ENCODE results near the gene PDE6B.

PDE6B gene

DNA sequence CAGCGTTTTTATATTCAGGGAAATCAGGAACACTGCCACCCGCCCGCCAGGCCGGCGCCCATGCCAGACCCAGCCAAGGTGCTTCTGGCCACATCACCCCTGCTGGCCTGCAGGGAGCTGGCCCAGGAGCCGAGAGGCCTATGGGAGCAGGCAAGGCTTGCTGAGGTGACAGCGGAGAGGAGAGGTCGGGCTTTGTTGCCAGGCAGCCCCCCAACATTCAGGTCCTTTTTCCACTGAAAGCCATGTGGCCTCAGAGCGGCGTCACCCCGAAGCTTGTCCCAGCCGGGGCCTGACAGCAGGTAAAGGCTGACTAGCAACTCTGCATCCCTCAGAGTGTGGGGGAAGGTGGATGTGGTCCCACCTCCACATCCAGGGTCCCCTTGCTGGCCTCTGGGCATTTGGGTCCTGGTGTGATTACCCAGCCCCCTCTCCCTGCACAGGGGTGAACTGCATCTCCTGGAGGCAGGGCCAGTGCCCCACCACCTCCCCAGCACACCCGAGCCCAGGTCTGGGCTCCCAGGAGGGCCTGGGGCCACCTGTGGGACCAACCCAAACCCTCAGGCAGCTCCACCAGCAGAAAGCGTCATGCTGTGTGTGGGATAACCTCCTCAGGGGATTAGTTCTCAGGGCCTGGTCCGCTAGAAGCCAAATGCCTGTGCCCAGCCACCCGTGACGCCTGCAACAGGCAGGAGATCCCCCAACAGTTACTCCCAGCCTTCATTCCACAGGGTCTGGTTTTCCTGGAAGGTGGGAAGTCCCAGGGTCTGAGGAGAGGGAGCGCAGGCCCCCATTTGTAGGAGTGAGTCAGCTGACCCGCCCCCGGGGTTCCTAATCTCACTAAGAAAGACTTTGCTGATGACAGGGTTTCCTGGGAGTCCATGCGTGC is at the start of gene PDE6B:
Gene PDE6B, plus strand, starts transcription at position 869 of the 886 bp plus-strand sequence. CDS start 54 bp downstream, outside the sequence.
- TF ChIP-seq CTCF (conservative IDR thresholded peaks at IDR 0.05; ENCODE audit: low read depth): no peak
- no peak within 1 kb of the TSS for H3K27ac ChIP-seq
- ChIA-PET POLR2A (ENCODE audit: low non-redundant PET) (no interaction called here), CTCF (interaction anchor here (0.6 kb wide), 1 partner anchor 100 kb away, joined by 3 read pairs; no protein-coding TSS in a partner anchor)
- no peak for DNase-seq (ENCODE audit: low spot score)

DNA sequence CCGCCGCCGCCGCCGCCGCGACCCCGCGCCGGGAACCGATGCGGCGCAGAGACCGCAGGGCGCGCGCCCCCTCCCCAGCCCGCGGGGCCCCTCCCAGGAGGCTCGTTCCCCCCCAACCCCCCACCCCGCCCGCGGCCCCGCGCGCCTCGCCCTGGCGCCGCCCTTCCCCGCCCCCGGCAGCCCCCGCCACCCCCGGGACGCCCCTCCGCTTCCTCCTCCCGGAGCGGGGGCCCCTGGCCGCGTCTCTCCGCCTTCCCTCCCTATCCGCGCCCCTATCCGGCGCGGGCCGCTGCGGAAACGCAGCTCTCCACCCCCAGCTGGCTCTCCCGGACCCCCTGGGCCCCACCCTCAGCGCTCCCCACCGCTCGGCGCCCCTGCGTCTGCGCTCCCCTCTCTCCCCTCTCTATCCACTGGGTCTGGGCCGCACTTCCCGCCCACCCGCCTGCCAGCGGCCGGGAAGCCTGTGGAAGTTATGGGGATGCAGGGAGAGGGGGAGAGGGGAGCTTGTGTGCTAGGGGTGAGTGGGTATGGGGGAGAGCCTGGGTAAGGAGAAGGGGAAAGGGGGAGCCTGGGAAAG is 49.0 kb upstream of the PDE6B start, which contains the start of gene TMEM271:
Gene TMEM271, minus strand, starts transcription at position 51 of the 577 bp plus-strand sequence. CDS start 233 bp downstream, outside the sequence.
- TF ChIP-seq CTCF (conservative IDR thresholded peaks at IDR 0.05; ENCODE audit: low read depth): no peak
- H3K27ac ChIP-seq: no peak within 1 kb of the TSS
- ChIA-PET POLR2A (ENCODE audit: low non-redundant PET) (no interaction called here), CTCF (interaction anchor here (0.8 kb wide), 1 partner anchor 99 kb away, joined by 3 read pairs; no protein-coding TSS in a partner anchor)
- no peak for DNase-seq (ENCODE audit: low spot score)

- no peak for DNase-seq (ENCODE audit: low spot score)
- ChIA-PET POLR2A (ENCODE audit: low non-redundant PET) (no interaction called here), CTCF (interaction anchor here (0.8 kb wide), 1 partner anchor 98 kb away, joined by 3 read pairs; no protein-coding TSS in a partner anchor)
- TF ChIP-seq CTCF (conservative IDR thresholded peaks at IDR 0.05; ENCODE audit: low read depth): no peak
- no peak overlapping the region for H3K27ac ChIP-seq
Measured at GRCh38 chr4:576991-577498, 48.3 kb upstream of the PDE6B start.

- ChIA-PET POLR2A (ENCODE audit: low non-redundant PET) (no interaction called here), CTCF (no interaction called here)
- H3K27ac ChIP-seq: no peak overlapping the region
- peak; percentile 37 for DNase-seq (ENCODE audit: low spot score)
- TF ChIP-seq CTCF (conservative IDR thresholded peaks at IDR 0.05; ENCODE audit: low read depth): no peak
Measured at GRCh38 chr4:577499-578450, 47.6 kb upstream of the PDE6B start.

DNA sequence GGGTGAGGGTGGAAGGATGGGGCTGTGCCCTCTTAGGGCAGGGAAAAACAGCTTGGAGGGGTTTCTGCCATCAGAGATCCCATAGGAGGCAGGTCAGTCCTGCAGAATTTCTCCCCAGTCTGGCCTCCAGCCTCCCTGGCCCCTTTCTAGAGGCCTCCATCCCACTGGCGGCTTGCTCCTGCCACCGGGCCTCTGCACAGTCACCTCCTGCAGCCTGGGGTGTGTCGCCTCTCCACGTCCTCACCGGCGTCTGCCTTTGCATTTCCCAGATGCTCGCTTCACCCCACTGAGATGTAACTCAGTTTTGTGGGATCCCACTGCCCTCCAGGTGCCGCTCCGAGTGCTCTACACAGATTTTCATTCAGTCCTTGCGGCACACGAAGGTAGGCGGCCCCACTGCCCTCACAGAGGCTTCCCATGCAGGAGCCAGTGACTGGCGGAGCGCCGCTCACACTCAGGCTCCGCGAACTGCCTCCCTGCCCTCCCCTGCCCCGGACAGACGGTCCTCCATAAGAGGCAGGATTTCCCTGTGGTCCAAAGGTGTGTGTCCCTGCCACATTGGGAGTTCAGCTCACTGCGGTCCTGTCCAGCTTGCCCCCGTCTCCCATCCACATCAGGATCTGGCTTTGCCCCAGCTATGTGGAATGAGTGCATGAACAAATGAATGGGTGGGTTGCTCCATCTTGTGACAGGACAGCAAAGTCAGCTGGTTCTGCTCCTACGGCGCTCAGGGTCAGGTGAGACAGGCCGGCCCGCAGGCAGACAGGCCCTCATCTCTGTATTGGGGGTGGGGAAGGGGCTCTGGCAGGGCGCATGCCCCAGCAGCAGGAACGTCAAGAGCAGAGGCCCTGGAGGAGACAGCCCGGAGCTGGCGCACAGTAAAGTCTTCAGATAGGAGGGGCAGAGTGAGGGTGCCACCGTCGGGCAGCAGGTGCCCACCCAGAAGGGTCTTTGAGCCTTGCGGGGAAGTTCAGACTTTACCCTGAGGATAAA is 46.6 kb upstream of the PDE6B start:
- POLR2A ChIA-PET (ENCODE audit: low non-redundant PET): no interaction called here
- TF ChIP-seq CTCF (conservative IDR thresholded peaks at IDR 0.05; ENCODE audit: low read depth): no peak
- DNase-seq (ENCODE audit: low spot score): no peak
- H3K27ac ChIP-seq: no peak overlapping the region
- CTCF ChIA-PET: no interaction called here
